Sigmoid colon (tissue), 4 donors: ENCODE measurements around the gene SCLY.

Experiments used
- POLR2AphosphoS5 ChIP-seq, 4 donors: sonication (generic); formaldehyde crosslinking; IDR thresholded peaks; one replicate each; pipeline ENCODE4 v1.6.1; 2017; ENCODE audit warnings: antibody characterized with exemption in 4 of 4
- TF ChIP-seq, protein P1 (sequence below), 4 experiments: fragments of 450-650 bp in 3 of 4; fragments of 200-600 bp in 1 of 4; IDR thresholded peaks; one replicate each; pipeline ENCODE4 v1.5.1; 2016 to 2019; ENCODE audit warnings: antibody characterized with exemption in 4 of 4, mild to moderate bottlenecking in 3 of 4, moderate library complexity in 2 of 4

DNA sequence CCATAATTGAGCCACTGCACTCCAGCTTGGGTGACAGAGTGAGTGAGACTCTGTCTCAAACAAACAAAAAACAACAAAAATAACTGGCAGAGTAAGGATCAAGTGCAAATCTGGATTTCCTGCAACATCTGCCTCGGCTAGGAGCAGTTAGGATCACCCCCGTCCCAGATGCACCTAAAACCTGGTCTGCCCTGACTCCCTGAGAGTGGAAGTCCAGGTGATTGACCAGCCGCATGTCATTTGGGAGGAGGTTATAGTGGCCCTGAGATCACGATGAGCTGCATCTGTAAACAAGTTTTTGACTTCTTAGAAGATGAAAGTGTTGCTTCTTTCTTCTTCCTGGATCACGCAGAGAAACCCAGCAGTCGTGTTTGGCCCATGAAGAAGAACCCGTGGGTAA is 34.3 kb downstream of the SCLY start:
- TF ChIP-seq POLR2AphosphoS5 (IDR thresholded peaks at IDR 0.05): no peak
- TF ChIP-seq, protein P1, sequence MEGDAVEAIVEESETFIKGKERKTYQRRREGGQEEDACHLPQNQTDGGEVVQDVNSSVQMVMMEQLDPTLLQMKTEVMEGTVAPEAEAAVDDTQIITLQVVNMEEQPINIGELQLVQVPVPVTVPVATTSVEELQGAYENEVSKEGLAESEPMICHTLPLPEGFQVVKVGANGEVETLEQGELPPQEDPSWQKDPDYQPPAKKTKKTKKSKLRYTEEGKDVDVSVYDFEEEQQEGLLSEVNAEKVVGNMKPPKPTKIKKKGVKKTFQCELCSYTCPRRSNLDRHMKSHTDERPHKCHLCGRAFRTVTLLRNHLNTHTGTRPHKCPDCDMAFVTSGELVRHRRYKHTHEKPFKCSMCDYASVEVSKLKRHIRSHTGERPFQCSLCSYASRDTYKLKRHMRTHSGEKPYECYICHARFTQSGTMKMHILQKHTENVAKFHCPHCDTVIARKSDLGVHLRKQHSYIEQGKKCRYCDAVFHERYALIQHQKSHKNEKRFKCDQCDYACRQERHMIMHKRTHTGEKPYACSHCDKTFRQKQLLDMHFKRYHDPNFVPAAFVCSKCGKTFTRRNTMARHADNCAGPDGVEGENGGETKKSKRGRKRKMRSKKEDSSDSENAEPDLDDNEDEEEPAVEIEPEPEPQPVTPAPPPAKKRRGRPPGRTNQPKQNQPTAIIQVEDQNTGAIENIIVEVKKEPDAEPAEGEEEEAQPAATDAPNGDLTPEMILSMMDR (IDR thresholded peaks at IDR 0.05): no peak
